Activated T-cell treated with anti-CD3 and anti-CD28 coated beads, Interleukin-2, amount 50 U/mL, for 4 hours (primary cell): ENCODE measurements around the gene C1QTNF6. TPM values are rescaled to one million over a fixed set of nuclear protein-coding genes. Genes with fewer than 3 reads are reported as not detected.
A peak's percentile ranks its signal among the peaks of the same experiment; 100 is the strongest.

Source experiments
- ATAC-seq, 2 donors: fragments of 200-7000 bp; cut with Tn5 transposase; one replicate each; pipeline ENCODE4 v1.10.0; 2021
- DNase-seq: peaks from one replicate; pipeline ENCODE4 v3.0.0-alpha.2; 2020
- H3K27me3 Mint-ChIP-seq: one replicate; pipeline ENCODE4 v1.8.0; 2021; ENCODE audit warnings: low read depth, mixed read lengths
- H3K36me3 Mint-ChIP-seq: one replicate; pipeline ENCODE4 v1.8.0; 2022; ENCODE audit warnings: mixed read lengths; ENCODE audit not compliant: insufficient read depth
- H3K4me1 Mint-ChIP-seq: one replicate; pipeline ENCODE4 v1.8.0; 2021; ENCODE audit warnings: low read depth, mixed read lengths
- H3K4me3 Mint-ChIP-seq: one replicate; pipeline ENCODE4 v1.8.0; 2021; ENCODE audit warnings: mild to moderate bottlenecking, moderate library complexity, mixed read lengths
- H3K9me3 Mint-ChIP-seq: one replicate; pipeline ENCODE4 v1.8.0; 2021; ENCODE audit warnings: mixed read lengths
- total RNA-seq, 3 donors: library from RNA; stranded (reverse); gene quantifications; one replicate each; pipeline ENCODE4 v1.2.1, GENCODE V29; 2021

Gene C1QTNF6
- total RNA-seq, 3 donors from 2014 or later: 0.96 to 2.4 (median 1.2) TPM

DNA sequence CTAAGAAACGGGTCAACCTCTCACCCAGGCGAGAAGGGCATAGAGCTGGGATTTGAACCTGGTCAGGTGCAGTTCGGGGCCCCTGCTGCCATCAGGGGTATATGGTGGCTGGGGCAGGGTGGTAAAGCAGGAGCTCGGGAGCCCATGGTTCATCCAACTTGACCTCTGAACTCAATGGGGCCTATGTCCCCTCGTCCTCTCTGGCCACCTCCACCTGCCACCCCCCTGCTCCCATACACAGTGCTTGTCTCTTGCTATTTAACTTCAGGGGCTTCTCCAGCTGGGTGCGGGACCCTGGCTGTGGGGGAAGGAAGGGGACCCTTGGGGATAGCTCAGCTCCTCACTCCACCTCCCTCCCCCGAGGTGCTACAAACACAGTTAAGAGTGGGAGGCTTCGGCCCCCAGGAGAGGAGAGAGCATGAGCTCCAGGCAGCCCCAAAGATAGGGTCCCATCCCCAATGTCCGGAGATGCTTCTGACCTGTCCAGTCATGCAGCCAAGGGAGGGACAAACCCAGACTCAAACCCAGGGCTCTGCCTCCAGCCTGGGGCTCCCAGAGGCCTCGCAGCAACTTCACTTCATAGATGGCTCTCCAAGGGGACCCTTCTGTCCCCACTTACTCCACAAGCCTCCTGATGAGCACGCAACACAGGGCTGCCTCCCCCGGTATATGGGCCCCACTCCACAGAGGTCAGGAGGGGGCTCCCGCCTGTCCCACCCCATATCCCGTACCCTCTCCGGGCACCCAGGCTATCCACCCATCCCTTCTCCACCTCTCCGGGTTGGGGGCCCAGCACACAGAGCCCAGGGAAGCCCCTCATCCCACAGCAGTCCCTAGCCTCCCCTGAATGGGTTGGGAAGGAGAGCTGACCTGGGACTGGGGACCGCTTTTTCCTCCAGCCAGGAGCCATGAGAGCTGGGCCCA lies 39.0 kb downstream of the C1QTNF6 start:
- H3K9me3 Mint-ChIP-seq: peaks cover 6% of the 10 kb centered on the region

GRCh38 chr22:37148031-37148651 lies 39.9 kb downstream of the C1QTNF6 start:
- Mint-ChIP-seq H3K9me3 (peaks cover 6% of the 10 kb centered on the region), H3K4me3 (peak overlapping the region; percentile 93), H3K27me3 (no peaks in the 10 kb centered on the region), H3K4me1 (peaks cover 67% of the 10 kb centered on the region), H3K36me3 (peaks cover 23% of the 10 kb centered on the region)
- DNase-seq: peak; percentile 42
- peak in 1 of 2 donors; percentile 4 for ATAC-seq

More for the DNA sequence above, 39.0 kb downstream of the C1QTNF6 start:
- H3K27me3 Mint-ChIP-seq: no peaks in the 10 kb centered on the region
- peaks cover 16% of the 10 kb centered on the region for H3K36me3 Mint-ChIP-seq
- peaks cover 58% of the 10 kb centered on the region for H3K4me1 Mint-ChIP-seq
- ATAC-seq (peak; percentile 11), DNase-seq (no peak)
- H3K4me3 Mint-ChIP-seq: peak overlapping the region; percentile 93

- Mint-ChIP-seq H3K4me3 (peak overlapping the region; percentile 93), H3K9me3 (peaks cover 6% of the 10 kb centered on the region), H3K36me3 (peaks cover 29% of the 10 kb centered on the region), H3K27me3 (no peaks in the 10 kb centered on the region), H3K4me1 (peaks cover 69% of the 10 kb centered on the region)
- DNase-seq (no peak), ATAC-seq (no peak)
These were observed 40.7 kb downstream of the C1QTNF6 start for GRCh38 chr22:37147186-37147990.

DNA sequence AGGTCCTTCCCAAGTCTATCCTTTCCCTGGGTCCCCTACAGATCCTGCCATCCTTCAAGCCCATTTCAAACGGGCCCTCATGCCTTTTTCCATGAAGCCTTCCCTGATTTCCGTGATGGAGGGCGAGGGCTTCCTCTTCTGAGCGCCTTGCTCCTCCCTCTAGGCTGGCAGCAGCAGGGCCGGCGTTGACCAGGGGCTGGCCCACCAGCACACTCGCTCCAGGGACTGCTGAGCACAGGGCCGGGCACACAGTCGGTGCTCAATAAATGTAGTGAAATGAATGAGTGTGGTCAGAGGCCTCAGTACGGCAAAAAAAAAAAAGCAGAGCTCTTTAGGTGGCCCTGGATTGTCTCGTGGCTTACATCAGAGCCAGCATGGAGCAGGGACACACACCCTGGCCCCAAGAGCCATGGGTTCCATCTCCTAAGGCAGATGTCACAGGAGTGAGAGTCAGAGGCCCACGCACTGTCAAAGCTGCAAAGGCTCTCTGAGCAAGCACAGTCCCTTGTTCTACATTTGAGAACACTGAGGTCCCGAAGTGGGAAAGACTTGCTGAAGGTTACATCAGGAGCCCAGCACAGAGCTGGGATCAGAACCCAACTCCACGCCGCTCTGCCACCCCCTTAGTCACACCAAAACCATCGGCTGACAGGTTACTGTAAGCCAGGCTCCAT lies 41.4 kb downstream of the C1QTNF6 start:
- ATAC-seq (no peak), DNase-seq (no peak)
- peaks cover 30% of the 10 kb centered on the region for H3K36me3 Mint-ChIP-seq
- no peaks in the 10 kb centered on the region for H3K27me3 Mint-ChIP-seq
- H3K9me3 Mint-ChIP-seq: peaks cover 6% of the 10 kb centered on the region
- peaks cover 67% of the 10 kb centered on the region for H3K4me1 Mint-ChIP-seq
- peak overlapping the region; percentile 93 for H3K4me3 Mint-ChIP-seq

DNA sequence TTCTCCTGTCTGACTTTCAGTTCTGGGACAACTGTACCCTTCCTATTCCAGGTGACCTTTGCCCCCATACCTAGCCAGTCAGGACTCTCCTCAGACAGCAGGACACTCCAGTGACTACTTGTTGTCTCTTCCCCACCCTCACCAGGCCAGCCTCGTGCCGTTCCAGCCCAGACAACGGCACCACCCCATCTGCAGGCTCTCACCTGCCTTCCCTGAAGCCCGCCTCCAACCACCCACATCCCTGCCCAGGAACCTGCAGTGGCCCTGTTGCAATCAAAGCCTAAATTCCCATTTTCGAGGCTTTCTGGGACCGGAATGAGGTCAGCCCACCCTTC lies 42.0 kb downstream of the C1QTNF6 start:
- Mint-ChIP-seq H3K27me3 (no peaks in the 10 kb centered on the region), H3K9me3 (peaks cover 5% of the 10 kb centered on the region), H3K4me1 (peaks cover 61% of the 10 kb centered on the region), H3K4me3 (peak overlapping the region; percentile 93), H3K36me3 (peaks cover 30% of the 10 kb centered on the region)
- DNase-seq: no peak
- ATAC-seq: no peak

- peaks cover 58% of the 10 kb centered on the region for H3K4me1 Mint-ChIP-seq
- H3K9me3 Mint-ChIP-seq: no peaks in the 10 kb centered on the region
- no peaks in the 10 kb centered on the region for H3K27me3 Mint-ChIP-seq
- DNase-seq (no peak), ATAC-seq (no peak)
- peaks cover 34% of the 10 kb centered on the region for H3K36me3 Mint-ChIP-seq
- H3K4me3 Mint-ChIP-seq: peak overlapping the region; percentile 93
These were observed 42.6 kb downstream of the C1QTNF6 start for GRCh38 chr22:37145180-37146050.

GRCh38 chr22:37144180-37144554 lies 43.9 kb downstream of the C1QTNF6 start:
- Mint-ChIP-seq H3K36me3 (peaks cover 38% of the 10 kb centered on the region), H3K4me3 (peak overlapping the region; percentile 49), H3K27me3 (no peaks in the 10 kb centered on the region), H3K4me1 (peaks cover 63% of the 10 kb centered on the region), H3K9me3 (no peaks in the 10 kb centered on the region)
- ATAC-seq (no peak), DNase-seq (no peak)

DNA sequence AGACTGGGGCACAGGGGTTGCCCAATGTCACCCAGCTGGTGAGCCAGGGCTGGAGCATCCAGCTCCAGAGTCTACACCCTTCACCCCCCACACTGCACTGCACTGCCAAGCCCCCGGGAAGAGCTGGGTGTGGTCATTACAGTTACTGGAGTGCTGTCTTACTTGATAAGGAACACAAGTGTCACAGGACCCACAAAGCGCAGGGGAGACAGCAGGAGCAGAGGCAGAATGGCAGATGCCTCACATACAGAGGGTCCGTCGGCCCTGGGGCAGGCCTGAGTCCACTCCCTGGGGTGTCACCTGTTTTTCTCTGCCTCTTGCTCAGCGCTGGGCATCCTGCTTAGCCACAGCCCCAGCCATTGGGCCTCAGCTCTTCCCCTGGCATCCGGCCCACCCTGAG lies 46.1 kb downstream of the C1QTNF6 start:
- Mint-ChIP-seq H3K36me3 (peaks cover 58% of the 10 kb centered on the region), H3K27me3 (no peaks in the 10 kb centered on the region), H3K4me1 (peaks cover 72% of the 10 kb centered on the region), H3K9me3 (no peaks in the 10 kb centered on the region), H3K4me3 (no peak overlapping the region)
- DNase-seq: no peak
- no peak for ATAC-seq

DNA sequence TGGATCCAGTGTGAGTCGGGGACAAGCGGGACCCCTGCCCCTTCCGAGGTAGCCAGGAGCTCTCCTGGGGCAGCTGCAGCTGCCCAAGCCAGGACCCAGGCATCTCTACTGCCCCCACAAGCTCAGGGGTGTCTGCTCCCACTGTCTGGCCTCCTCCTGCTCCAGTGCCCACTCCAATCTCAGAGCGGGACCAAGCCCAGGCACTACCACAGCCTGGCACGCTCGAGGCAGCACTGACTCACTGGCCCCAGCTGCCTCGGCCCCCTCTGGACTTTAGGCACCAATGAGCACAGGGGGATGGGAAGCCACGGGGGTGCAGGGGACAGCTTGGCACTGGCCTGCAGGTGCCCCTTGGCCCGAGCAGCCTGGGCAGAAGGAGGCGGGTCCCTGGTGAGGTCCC lies 46.6 kb downstream of the C1QTNF6 start:
- Mint-ChIP-seq H3K4me3 (no peak overlapping the region), H3K27me3 (no peaks in the 10 kb centered on the region), H3K36me3 (peaks cover 61% of the 10 kb centered on the region), H3K4me1 (peaks cover 71% of the 10 kb centered on the region), H3K9me3 (no peaks in the 10 kb centered on the region)
- DNase-seq: no peak
- no peak for ATAC-seq

DNA sequence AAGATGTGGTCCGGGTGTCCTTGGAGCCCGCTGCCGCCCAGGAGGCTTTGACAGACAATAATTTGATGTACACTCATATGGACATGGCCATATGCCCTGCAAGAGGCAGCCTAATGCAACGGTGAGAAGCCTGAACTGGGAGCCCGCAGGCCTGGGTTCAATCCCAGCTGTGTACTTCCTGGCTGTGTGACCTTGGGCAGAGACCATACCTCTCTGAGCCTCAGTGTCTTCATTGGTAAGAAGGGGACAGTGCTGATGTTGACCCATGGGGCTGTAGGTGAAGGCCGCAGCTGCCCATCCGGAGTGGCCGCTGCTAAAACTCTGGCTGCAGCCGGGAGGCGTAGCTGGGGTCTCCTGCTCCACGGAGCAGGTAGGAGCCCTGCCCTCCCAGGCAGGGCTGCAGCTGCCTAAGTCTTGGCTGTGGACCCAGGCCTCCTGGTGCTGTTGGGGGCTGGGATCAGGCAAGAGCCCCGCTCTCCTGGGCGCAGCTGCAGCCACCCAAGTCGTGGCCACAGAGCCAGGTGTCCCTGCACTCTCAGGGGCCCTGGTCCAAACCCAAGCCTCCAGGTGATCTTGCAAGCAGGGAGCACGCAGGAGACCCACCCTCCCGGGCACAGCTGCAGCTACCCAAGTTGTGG lies 47.2 kb downstream of the C1QTNF6 start:
- H3K4me1 Mint-ChIP-seq: peaks cover 65% of the 10 kb centered on the region
- ATAC-seq: no peak
- no peaks in the 10 kb centered on the region for H3K27me3 Mint-ChIP-seq
- no peak overlapping the region for H3K4me3 Mint-ChIP-seq
- H3K9me3 Mint-ChIP-seq: no peaks in the 10 kb centered on the region
- peaks cover 54% of the 10 kb centered on the region for H3K36me3 Mint-ChIP-seq
- no peak for DNase-seq

DNA sequence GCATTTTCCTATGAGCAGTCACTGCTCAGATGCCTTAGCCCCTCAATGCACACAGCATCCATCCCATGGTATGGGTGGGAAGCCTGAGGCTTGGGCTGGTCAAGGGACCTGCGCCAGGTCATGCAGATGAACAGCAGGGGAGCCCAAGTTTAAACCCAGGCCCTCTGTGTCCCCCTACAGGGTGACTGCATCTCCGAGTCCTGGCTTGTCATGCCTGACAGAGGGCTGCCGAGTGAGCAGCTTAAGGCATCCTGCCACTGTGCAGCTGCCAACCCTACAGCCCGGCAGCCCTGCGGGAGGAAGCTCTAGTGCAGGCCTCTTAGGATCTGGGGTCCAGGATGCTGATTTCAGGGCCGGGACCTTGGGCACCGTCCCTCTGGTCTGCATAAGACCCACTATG lies 48.3 kb downstream of the C1QTNF6 start:
- DNase-seq (no peak), ATAC-seq (no peak)
- no peak overlapping the region for H3K4me3 Mint-ChIP-seq
- peaks cover 54% of the 10 kb centered on the region for H3K4me1 Mint-ChIP-seq
- no peaks in the 10 kb centered on the region for H3K9me3 Mint-ChIP-seq
- H3K36me3 Mint-ChIP-seq: peaks cover 59% of the 10 kb centered on the region
- no peaks in the 10 kb centered on the region for H3K27me3 Mint-ChIP-seq

DNA sequence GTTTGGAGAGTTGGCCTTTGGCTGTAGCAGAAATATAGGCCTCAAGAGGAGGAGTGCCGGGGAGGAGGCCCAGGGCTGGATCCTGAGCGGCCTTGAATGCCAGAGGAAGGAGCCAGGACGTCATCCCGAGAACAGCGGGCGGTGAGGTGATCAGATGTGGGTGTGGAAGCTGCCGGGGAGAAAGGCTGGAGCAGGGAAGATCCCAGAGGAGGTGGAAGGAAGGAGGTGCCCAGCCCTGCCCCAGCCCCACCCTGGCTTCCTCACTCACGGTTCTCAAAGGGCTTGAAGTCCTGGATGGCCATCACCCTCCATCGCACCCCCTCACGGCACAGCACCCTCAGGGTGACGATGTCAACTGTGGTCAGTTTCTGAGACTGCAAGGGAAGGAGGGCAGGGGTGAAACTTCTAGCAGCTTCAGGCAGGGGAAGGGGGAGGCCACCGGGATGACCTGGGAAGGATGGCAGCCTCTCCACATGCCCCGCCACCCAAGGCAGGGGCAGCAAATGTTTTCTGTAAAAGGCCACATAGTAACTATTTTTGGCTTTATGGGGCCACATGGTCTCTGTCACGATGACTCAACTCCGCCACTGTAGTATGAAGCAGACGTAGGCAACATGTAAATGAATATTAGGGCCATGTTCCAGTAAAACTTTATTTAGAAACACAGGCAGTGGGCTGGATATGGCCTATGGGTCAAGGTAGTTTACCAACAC lies 49.0 kb downstream of the C1QTNF6 start:
- Mint-ChIP-seq H3K4me1 (peaks cover 50% of the 10 kb centered on the region), H3K27me3 (no peaks in the 10 kb centered on the region), H3K9me3 (no peaks in the 10 kb centered on the region), H3K36me3 (peaks cover 56% of the 10 kb centered on the region), H3K4me3 (peak overlapping the region; percentile 71)
- ATAC-seq: peak; percentile 16
- no peak for DNase-seq
